Large intestine (tissue), 3 donors: ENCODE results near the gene NCKAP5. TPM values are rescaled to one million over a fixed set of nuclear protein-coding genes. Genes with fewer than 3 reads are reported as not detected.

Source experiments
- DNase-seq, 2 donors: peaks; one replicate each; pipeline versions ENCODE4 v3.0.0 to v3.0.0-alpha.2; 2013
- H3K27ac ChIP-seq: one replicate; pipeline ENCODE4 v1.5.1; 2013; ENCODE audit warnings: low read length
- H3K27me3 ChIP-seq: 2 replicates; pipeline ENCODE4 v1.6.1; 2013; ENCODE audit warnings: low read length; ENCODE audit not compliant: control insufficient read depth, insufficient read depth
- H3K36me3 ChIP-seq: 2 replicates; pipeline ENCODE4 v1.6.1; 2013; ENCODE audit warnings: low read length; ENCODE audit not compliant: control insufficient read depth, insufficient read depth
- H3K4me1 ChIP-seq: one replicate; pipeline ENCODE4 v1.6.1; 2013; ENCODE audit warnings: low read length; ENCODE audit not compliant: control insufficient read depth, insufficient read depth
- H3K4me3 ChIP-seq: one replicate; pipeline ENCODE4 v1.5.1; 2013; ENCODE audit warnings: low read length
- H3K9me3 ChIP-seq: one replicate; pipeline ENCODE4 v1.6.1; 2013; ENCODE audit warnings: mild to moderate bottlenecking, low read depth, low read length, moderate library complexity; ENCODE audit not compliant: control insufficient read depth
- WGBS: methylation state at CpG from one replicate; pipeline ENCODE4 v1.1.5; 2013; ENCODE audit warnings: low lambda C conversion rate; ENCODE audit not compliant: insufficient coverage; 5-methylcytosine and 5-hydroxymethylcytosine counted together
- polyA plus RNA-seq: library from polyadenylated mRNA; unstranded; fragments of 120-200 nt; gene quantifications from one replicate; pipeline ENCODE4 v1.2.1, GENCODE V29; 2013

NCKAP5 gene
- polyA plus RNA-seq, 1 donor = 4.3 TPM

GRCh38 chr2:132656266-132656975, 911.8 kb downstream of the NCKAP5 start:
- H3K27me3 ChIP-seq = no peaks in the 10 kb centered on the region
- WGBS = no CpG with 5 or more reads among the region's 7 CpGs
- no peaks in the 10 kb centered on the region for H3K4me1 ChIP-seq
- H3K36me3 ChIP-seq = no peaks in the 10 kb centered on the region
- no peaks in the 10 kb centered on the region for H3K9me3 ChIP-seq
- no peak overlapping the region for H3K4me3 ChIP-seq
- DNase-seq = peak in 1 of 2 donors; percentile 11
- no peak overlapping the region for H3K27ac ChIP-seq

DNA sequence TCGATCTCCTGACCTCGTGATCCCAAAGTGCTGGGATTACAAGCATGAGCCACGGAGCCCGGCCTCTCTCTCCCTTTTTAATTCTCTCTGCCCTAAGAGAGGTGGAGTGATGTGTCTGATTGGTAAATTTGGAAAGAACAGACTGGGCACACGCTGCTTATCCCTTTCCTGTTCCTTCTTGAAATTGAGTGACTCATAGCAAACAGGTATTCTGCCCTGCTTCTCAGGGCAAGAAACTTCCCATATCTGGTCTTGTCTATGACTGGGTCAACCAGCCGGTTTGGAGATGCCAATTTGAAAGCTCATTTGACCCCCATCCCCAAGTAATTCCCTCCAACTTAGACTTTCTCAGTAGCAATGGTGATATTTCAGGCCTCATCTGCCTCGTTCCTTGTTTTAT, 913.3 kb downstream of the NCKAP5 start:
- 83% methylated on average over 1 of the region's 7 CpGs for WGBS

GRCh38 chr2:132654335-132654734, 913.9 kb downstream of the NCKAP5 start:
- H3K4me1 ChIP-seq = no peaks in the 10 kb centered on the region
- no peak overlapping the region for H3K4me3 ChIP-seq
- no peak for DNase-seq
- H3K27ac ChIP-seq = no peak overlapping the region
- H3K27me3 ChIP-seq = no peaks in the 10 kb centered on the region
- no CpG with 5 or more reads among the region's 4 CpGs for WGBS
- no peaks in the 10 kb centered on the region for H3K9me3 ChIP-seq
- H3K36me3 ChIP-seq = no peaks in the 10 kb centered on the region

More for the DNA sequence above, 913.3 kb downstream of the NCKAP5 start:
- DNase-seq = no peak
- H3K27ac ChIP-seq = no peak overlapping the region
- H3K9me3 ChIP-seq = no peaks in the 10 kb centered on the region
- no peak overlapping the region for H3K4me3 ChIP-seq
- H3K27me3 ChIP-seq = no peaks in the 10 kb centered on the region
- H3K4me1 ChIP-seq = no peaks in the 10 kb centered on the region
- H3K36me3 ChIP-seq = no peaks in the 10 kb centered on the region

GRCh38 chr2:132652474-132652873, 915.8 kb downstream of the NCKAP5 start:
- Histone ChIP-seq H3K27me3 (no peaks in the 10 kb centered on the region), H3K4me3 (no peak overlapping the region), H3K4me1 (no peaks in the 10 kb centered on the region), H3K9me3 (no peaks in the 10 kb centered on the region), H3K27ac (no peak overlapping the region), H3K36me3 (no peaks in the 10 kb centered on the region)
- DNase-seq = no peak
- WGBS = no CpG with 5 or more reads among the region's 8 CpGs

DNA sequence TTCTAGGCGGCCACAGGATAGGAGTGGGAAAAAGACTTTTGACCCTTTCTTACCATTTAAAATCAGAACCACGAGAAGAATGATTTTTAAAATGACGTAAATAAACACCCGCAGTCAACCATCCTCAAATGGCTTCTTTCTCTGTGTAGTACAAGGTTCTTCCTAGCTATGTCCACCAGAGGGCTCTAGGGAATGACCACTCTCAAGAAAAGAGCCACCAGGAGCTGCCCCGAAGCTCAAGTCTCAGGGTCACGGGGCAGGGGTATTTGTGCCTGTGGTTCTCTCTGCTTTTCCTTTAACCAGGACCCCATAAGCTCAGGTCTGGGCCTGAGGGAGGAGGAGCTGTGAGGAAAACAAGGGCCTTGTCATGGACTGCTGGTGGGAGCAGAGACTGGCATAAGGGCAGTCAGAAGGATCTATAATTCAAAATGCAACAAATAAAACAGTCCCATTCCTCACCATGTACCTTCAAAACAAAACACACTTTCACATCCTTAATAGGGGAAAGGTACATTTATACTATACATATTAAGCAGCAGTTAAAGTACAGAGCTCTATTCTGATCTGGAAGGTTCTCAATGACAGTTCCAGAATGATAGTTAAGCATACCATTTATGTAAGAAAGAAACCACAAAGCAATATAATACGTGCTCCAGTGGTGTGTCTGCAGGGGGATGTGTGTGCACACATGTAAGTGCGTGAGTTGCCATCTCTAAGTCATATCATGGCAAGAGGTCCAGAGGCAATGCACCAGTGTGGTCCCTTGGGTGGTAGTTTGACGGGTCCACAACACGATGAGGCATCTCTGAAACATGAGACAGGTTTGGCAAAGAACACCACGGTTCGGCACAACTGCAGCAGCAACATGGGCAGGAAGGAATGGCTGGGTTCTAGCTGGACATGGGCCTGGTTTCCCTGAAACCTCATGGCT, 916.9 kb downstream of the NCKAP5 start:
- no peak overlapping the region for H3K4me3 ChIP-seq
- no peaks in the 10 kb centered on the region for H3K27me3 ChIP-seq
- H3K27ac ChIP-seq = no peak overlapping the region
- WGBS = no CpG with 5 or more reads among the region's 12 CpGs
- DNase-seq = peak in 1 of 2 donors; percentile 26
- H3K36me3 ChIP-seq = no peaks in the 10 kb centered on the region
- no peaks in the 10 kb centered on the region for H3K9me3 ChIP-seq
- no peaks in the 10 kb centered on the region for H3K4me1 ChIP-seq

GRCh38 chr2:132646540-132647108, 921.6 kb downstream of the NCKAP5 start:
- Histone ChIP-seq H3K27ac (no peak overlapping the region), H3K4me1 (peaks cover 9% of the 10 kb centered on the region), H3K27me3 (no peaks in the 10 kb centered on the region), H3K9me3 (peaks cover 3% of the 10 kb centered on the region), H3K4me3 (no peak overlapping the region), H3K36me3 (peaks cover 6% of the 10 kb centered on the region)
- WGBS = no CpG with 5 or more reads among the region's 8 CpGs
- no peak for DNase-seq

- Histone ChIP-seq H3K4me3 (no peak overlapping the region), H3K27me3 (no peaks in the 10 kb centered on the region), H3K36me3 (peaks cover 6% of the 10 kb centered on the region), H3K27ac (no peak overlapping the region), H3K9me3 (peaks cover 3% of the 10 kb centered on the region), H3K4me1 (peaks cover 9% of the 10 kb centered on the region)
- 77% methylated on average over 3 of the region's 18 CpGs for WGBS
- no peak for DNase-seq
These were observed 922.3 kb downstream of the NCKAP5 start for GRCh38 chr2:132645722-132646539.

GRCh38 chr2:132645176-132645575, 923.1 kb downstream of the NCKAP5 start:
- Histone ChIP-seq H3K9me3 (peaks cover 3% of the 10 kb centered on the region), H3K27me3 (no peaks in the 10 kb centered on the region), H3K4me3 (no peak overlapping the region), H3K36me3 (peaks cover 6% of the 10 kb centered on the region), H3K4me1 (peaks cover 9% of the 10 kb centered on the region), H3K27ac (no peak overlapping the region)
- DNase-seq = no peak
- 96% methylated on average over 4 of the region's 35 CpGs for WGBS

DNA sequence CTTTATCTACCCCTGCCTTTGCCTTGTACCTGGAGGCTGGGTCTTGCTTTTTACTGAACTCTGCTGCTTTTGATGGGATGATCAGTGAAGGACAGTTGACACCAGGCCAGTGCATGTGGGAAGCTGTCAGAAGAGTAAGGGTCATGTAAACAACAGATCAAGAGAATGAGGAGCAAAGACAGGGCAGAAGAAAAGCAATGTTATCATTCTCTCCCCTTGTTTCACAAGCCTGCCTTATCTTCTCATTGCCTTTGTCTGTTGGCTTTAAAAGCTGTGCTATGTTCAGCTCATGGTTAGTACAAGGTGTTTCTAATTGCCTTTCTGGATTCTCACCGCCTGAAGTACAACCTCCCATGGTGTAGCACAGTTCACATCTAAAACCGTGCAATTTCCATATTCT, 925.8 kb downstream of the NCKAP5 start:
- WGBS = no CpG with 5 or more reads among the region's 2 CpGs
- Histone ChIP-seq H3K4me1 (peaks cover 9% of the 10 kb centered on the region), H3K36me3 (peaks cover 6% of the 10 kb centered on the region), H3K4me3 (no peak overlapping the region), H3K27me3 (no peaks in the 10 kb centered on the region), H3K9me3 (peaks cover 3% of the 10 kb centered on the region), H3K27ac (peak overlapping the region; percentile 22)
- DNase-seq = peak in 1 of 2 donors; percentile 25

- Histone ChIP-seq H3K9me3 (peaks cover 3% of the 10 kb centered on the region), H3K36me3 (peaks cover 6% of the 10 kb centered on the region), H3K27me3 (no peaks in the 10 kb centered on the region), H3K27ac (peak overlapping the region; percentile 22), H3K4me1 (peaks cover 9% of the 10 kb centered on the region), H3K4me3 (no peak overlapping the region)
- DNase-seq = no peak
These were observed 926.4 kb downstream of the NCKAP5 start for GRCh38 chr2:132641819-132642218.
